HEK293T (cell line): Measurements from ENCODE around the gene COL27A1.

Experiments
- CTCF ChIA-PET: fragments of 350-600 bp; formaldehyde crosslinking; extraction: SDS; loops from one replicate; lab custom pipeline; 2021; ENCODE audit warnings: antibody characterized with exemption, inconsistent platforms; lab: Yijun Ruan, JAX
- POLR2A ChIA-PET: fragments of 350-600 bp; formaldehyde crosslinking; extraction: SDS; loops from one replicate; lab custom pipeline; 2020; ENCODE audit warnings: antibody characterized with exemption, inconsistent platforms; lab: Yijun Ruan, JAX
- DNase-seq: peaks from one replicate; pipeline ENCODE4 v3.0.0; 2012; ENCODE audit warnings: mixed read lengths; ENCODE audit errors: extremely low spot score
- ARNT ChIP-seq: fragments of 450-650 bp; IDR thresholded peaks from 2 replicates; pipeline ENCODE4 v1.6.1; 2017; ENCODE audit warnings: mild to moderate bottlenecking
- BHLHE40 ChIP-seq: fragments of 450-650 bp; IDR thresholded peaks from 2 replicates; pipeline ENCODE4 v1.6.1; 2016; ENCODE audit warnings: mild to moderate bottlenecking, moderate library complexity, borderline replicate concordance
- CTBP1 ChIP-seq: fragments of 450-650 bp; IDR thresholded peaks from 2 replicates; pipeline ENCODE4 v1.6.1; 2016; ENCODE audit warnings: borderline replicate concordance
- ELF4 ChIP-seq: fragments of 450-650 bp; IDR thresholded peaks from 2 replicates; pipeline ENCODE4 v1.6.1; 2017; ENCODE audit warnings: antibody characterized with exemption
- FOXA1 ChIP-seq: fragments of 450-650 bp; IDR thresholded peaks from 2 replicates; pipeline ENCODE4 v1.6.1; 2016; ENCODE audit warnings: mild to moderate bottlenecking
- FOXK2 ChIP-seq: fragments of 450-650 bp; IDR thresholded peaks from 2 replicates; pipeline ENCODE4 v1.6.1; 2016; ENCODE audit warnings: mild to moderate bottlenecking
- FOXM1 ChIP-seq: fragments of 450-650 bp; IDR thresholded peaks from 2 replicates; pipeline ENCODE4 v1.6.1; 2017; ENCODE audit warnings: mild to moderate bottlenecking, borderline replicate concordance
- HDGF ChIP-seq: fragments of 450-650 bp; IDR thresholded peaks from 2 replicates; pipeline ENCODE4 v1.6.1; 2017; ENCODE audit warnings: antibody characterized with exemption, borderline replicate concordance
- L3MBTL2 ChIP-seq: fragments of 450-650 bp; conservative IDR thresholded peaks from 2 replicates; pipeline ENCODE4 v1.6.1; 2016; ENCODE audit warnings: mild to moderate bottlenecking
- LEF1 ChIP-seq: fragments of 450-650 bp; IDR thresholded peaks from 2 replicates; pipeline ENCODE4 v1.6.1; 2017; ENCODE audit warnings: mild to moderate bottlenecking, borderline replicate concordance
- NFRKB ChIP-seq: fragments of 450-650 bp; IDR thresholded peaks from 2 replicates; pipeline ENCODE4 v1.6.1; 2016; ENCODE audit warnings: mild to moderate bottlenecking, moderate library complexity
- SP1 ChIP-seq: fragments of 450-650 bp; IDR thresholded peaks from 2 replicates; pipeline ENCODE4 v1.6.1; 2017
- SUZ12 ChIP-seq: fragments of 450-650 bp; IDR thresholded peaks from 2 replicates; pipeline ENCODE4 v1.6.1; 2016; ENCODE audit warnings: mild to moderate bottlenecking
- TARDBP ChIP-seq: fragments of 450-650 bp; IDR thresholded peaks from 2 replicates; pipeline ENCODE4 v1.6.1; 2016
- ZNF384 ChIP-seq: fragments of 450-650 bp; IDR thresholded peaks from 2 replicates; pipeline ENCODE4 v1.6.1; 2016
- TF ChIP-seq, protein P1 (sequence below): fragments of 450-650 bp; IDR thresholded peaks from 2 replicates; pipeline ENCODE4 v1.6.1; 2016

The COL27A1 gene

DNA sequence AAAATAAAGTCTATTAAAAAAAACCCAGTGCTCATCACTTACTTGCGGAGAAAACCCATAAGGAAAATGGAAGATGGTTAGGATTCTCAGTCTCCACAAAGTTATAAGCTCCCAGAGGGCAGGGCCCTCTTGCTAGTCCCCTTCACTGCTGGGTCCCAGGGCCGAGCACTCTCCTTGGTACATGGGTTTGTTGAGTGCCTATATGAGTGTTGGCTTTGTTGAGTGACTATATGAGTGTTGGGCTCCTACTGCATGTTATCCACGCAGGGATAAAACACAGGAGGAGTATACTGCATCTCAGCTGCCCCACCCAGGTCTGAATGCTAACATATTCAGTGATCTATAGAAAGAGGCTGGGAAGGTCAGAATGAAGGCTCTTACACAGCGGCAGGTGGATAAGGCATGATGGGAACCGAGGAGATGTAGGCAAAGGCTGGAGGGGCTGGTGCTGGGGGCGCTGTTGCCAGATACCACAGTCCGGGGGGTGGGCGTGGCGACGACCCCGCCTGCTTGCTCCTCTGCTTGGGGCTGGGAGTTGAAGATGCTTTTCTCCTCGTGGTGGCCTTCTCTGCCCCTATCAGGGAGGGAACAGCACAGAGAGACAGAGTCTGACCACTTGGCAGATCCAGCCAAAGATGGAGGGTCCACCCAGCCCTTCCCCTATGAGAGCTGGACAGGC is 186.0 kb downstream of the COL27A1 start:
- no peak for DNase-seq
- ChIA-PET POLR2A (no interaction called here), CTCF (no interaction called here)
- no peak for TF ChIP-seq SP1
- TF ChIP-seq ARNT: no peak
- TF ChIP-seq, protein P1, sequence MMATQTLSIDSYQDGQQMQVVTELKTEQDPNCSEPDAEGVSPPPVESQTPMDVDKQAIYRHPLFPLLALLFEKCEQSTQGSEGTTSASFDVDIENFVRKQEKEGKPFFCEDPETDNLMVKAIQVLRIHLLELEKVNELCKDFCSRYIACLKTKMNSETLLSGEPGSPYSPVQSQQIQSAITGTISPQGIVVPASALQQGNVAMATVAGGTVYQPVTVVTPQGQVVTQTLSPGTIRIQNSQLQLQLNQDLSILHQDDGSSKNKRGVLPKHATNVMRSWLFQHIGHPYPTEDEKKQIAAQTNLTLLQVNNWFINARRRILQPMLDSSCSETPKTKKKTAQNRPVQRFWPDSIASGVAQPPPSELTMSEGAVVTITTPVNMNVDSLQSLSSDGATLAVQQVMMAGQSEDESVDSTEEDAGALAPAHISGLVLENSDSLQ: no peak
- no peak for TF ChIP-seq HDGF
- TF ChIP-seq SUZ12: no peak
- no peak for TF ChIP-seq LEF1
- TF ChIP-seq FOXM1: no peak
- no peak for TF ChIP-seq TARDBP
- no peak for TF ChIP-seq FOXK2
- TF ChIP-seq FOXA1: no peak
- TF ChIP-seq L3MBTL2: no peak
- no peak for TF ChIP-seq NFRKB
- TF ChIP-seq BHLHE40: no peak
- no peak for TF ChIP-seq CTBP1

- TF ChIP-seq BHLHE40 (no peak), ZNF384 (no peak), FOXA1 (no peak), LEF1 (no peak), TARDBP (no peak), L3MBTL2 (no peak), FOXM1 (no peak), CTBP1 (no peak), FOXK2 (no peak), ELF4 (no peak), SP1 (no peak)
- ChIA-PET CTCF (no interaction called here), POLR2A (no interaction called here)
- no peak for DNase-seq
Observed at GRCh38 chr9:114341991-114342390, 186.7 kb downstream of the COL27A1 start.

DNA sequence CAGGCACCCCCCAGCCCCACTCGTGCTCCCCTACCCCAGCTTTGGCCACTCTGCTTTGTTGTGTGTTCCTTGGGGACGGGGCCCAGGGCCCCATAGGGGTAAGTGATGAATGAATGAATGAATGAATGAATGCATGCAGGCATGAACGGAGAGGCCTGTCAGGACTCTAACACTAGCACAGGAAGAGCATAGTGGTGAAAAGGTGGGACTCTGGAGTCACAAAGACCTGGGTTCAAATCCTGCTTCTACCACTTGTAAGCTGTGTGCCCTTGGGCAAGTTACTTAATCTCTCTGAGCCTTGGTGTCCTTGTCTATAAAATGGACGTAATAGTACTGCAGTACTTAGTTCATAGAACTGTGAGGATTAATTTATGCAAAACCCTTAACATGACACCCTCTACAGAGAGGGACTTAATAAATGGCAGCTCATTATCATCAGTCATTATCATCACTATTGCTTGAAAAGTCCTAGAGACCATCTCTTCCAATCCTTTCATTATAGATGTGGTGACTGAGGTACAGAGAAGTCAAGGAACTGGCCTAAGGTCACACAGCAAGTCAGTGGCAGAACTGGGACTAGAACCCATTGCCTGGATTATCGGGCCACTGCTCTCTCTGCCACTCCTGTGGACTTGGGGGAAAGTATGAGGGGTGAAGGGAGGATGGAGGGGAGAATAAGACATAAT is 187.6 kb downstream of the COL27A1 start:
- POLR2A ChIA-PET: no interaction called here

DNA sequence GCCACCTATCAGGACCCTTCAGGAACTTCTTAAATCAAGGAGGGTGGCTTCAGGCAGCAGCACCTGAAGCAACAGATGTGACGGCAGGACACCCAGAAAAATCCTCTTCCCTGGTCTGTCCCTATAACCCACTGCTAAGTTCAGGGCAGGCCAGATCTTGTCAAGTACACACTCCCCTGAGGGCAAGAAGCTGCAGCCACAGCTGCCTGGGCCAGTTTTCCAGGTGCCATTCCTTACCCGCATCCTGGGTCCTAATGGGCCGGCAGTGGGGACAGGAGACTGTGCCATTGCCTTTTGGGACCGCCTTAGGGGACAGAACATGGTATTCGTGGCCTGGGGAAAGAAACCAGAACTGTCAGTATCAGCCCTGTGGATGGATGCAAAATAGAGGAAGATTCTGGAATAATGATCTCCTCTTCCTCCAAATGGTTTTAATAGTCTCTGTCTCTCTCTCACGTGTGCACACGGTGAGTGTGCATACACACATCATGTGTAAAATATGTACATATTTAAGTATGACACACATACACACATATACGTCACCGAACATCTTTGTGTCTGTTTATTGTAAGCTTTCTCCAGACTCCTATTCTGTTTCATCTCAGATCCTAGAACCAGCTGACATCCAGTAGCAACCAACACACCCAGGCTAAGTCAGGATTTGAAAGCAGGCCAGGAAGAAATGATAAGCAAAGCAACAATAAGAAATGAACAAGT is 188.3 kb downstream of the COL27A1 start:
- ChIA-PET CTCF (interaction anchor here (1.4 kb wide), 1 partner anchor 22 kb away, joined by 3 read pairs; no protein-coding TSS in a partner anchor), POLR2A (no interaction called here)
- DNase-seq: no peak
- TF ChIP-seq, protein P1: no peak
- TF ChIP-seq L3MBTL2: no peak
- no peak for TF ChIP-seq CTBP1
- no peak for TF ChIP-seq BHLHE40
- TF ChIP-seq ZNF384: no peak
- TF ChIP-seq TARDBP: no peak
- TF ChIP-seq HDGF: no peak

More for the DNA sequence above, 187.6 kb downstream of the COL27A1 start:
- TF ChIP-seq TARDBP (no peak), SP1 (no peak), NFRKB (no peak), BHLHE40 (no peak), FOXM1 (no peak), FOXA1 (no peak), CTBP1 (no peak), ARNT (no peak), ELF4 (no peak), HDGF (no peak), FOXK2 (no peak), ZNF384 (no peak), L3MBTL2 (no peak), LEF1 (no peak), SUZ12 (no peak)
- TF ChIP-seq, protein P1: no peak
- CTCF ChIA-PET: no interaction called here
- no peak for DNase-seq

GRCh38 chr9:114344188-114344566 is 188.8 kb downstream of the COL27A1 start:
- DNase-seq: no peak
- ChIA-PET POLR2A (no interaction called here), CTCF (interaction anchor here (1.4 kb wide), 1 partner anchor 21 kb away, joined by 3 read pairs; no protein-coding TSS in a partner anchor)
- TF ChIP-seq, protein P1: no peak
- TF ChIP-seq CTBP1 (no peak), SP1 (no peak)
